A204.1 (cell line): Measurements from ENCODE around the gene RNF14.
"Not testable (repeated sequence)": the region's sequence is repeated elsewhere in the genome, so short reads cannot be mapped to it uniquely, and the experiment has no call there.

ENCODE experiments used
- FAIRE-seq: peaks from 2 replicates; lab custom pipeline; 2012; peaks lifted over from hg19 to GRCh38; lab: Jason Lieb, UNC

The RNF14 gene

DNA sequence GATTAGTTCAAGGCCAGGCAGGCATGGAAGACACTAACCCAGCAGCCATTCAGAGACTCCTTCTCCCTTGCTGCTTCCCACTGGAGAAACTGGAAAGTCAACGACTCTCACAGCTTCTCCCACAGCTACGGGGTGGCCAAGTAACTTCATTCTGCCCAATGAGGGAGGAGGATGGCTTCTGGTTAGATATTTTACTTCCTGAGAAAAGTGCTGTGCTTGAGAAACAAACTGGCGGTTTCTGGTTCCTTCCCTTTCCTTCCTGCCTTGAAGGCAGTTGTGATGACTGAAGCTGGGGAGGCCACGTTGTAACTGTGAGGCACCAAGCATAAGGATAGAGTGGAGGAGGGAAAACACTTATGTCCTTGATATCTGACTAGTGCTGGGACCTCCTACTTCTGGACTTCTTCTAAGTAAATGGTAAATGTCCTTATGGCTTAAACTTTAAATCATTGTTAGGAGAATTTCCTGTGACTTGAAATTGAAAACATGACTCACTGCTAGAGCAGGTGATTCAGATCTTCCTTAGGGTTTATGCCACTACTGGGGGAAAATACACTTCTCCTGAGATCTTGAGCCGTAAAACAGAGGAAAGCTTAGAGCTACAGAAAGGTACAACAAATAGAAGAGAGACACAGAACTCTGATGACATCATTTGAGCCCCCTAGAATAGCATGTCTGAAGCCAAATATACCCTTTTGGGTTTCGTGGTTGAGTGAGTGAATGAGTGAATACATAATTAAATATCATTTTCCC lies 47.1 kb downstream of the RNF14 start:
- FAIRE-seq: peak; percentile 77

DNA sequence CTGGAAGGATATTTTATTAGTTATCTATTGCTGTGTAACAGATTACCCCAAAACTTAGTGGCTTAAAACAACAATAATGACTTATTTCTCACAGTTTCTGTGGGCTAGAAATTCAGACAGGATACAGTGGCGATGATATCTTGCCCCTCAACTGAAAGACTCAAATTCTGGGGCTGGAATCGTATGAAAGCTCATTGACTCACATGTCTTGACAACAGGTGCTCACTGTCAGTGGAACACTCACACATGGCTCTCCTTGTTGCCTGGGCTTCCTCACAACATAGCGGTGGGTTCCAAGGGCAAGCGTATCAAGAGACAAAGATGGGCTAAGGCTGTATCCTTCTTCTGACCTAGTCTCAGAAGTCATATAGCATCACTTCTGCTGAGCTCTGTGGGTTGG lies 47.7 kb downstream of the RNF14 start:
- FAIRE-seq: no peak

DNA sequence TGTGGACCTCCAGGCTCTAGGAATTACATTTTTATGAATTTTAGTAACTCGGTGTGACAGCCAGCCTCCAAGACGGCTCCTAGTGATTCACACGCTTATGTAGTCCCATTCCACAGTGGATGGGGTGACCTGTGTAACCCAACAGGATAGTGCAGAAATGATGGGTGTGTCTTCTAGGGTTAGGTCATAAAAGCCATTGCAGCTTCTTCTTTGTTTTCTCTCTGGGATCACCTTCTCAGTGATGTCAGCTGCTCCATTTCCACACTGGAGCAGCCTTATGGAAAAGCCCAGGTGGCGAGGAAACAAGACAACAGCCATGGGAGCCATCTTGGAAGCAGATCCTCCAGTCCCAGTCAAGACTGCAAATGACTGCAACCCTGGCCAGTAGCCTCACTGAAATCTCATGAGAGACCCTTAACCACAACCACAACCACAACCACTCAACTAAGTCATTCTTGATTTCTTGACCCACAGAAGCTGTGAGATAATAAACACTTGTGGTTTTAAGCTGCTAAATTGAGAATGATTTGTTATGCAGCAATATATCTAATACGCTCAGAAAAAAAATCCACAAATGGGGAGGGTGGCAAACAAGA lies 49.0 kb downstream of the RNF14 start:
- FAIRE-seq: no peak

DNA sequence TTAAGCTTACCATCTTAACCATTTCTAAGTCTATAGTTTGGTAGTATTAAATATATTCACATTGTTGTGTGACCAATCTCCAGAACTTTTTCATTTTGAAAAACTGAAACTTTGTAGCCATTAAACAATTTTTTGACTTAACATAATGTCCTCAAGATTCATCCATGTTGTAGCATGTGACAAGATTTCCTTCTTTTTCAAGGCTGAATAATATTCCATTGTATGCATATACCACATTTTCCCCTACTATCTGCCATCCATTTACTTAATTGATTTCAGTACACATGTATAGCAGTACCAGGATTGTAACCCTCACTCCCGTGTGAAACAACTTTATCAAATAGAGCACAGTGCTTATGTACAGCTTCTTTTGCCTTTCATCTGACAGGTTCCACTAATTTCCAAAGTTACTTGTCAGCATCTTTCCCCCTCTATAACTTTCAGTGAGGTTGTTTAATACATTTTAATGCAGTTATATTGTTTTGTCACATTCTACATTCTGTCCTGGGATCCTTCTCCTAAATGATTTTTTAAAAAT lies 51.3 kb downstream of the RNF14 start:
- FAIRE-seq: no peak

DNA sequence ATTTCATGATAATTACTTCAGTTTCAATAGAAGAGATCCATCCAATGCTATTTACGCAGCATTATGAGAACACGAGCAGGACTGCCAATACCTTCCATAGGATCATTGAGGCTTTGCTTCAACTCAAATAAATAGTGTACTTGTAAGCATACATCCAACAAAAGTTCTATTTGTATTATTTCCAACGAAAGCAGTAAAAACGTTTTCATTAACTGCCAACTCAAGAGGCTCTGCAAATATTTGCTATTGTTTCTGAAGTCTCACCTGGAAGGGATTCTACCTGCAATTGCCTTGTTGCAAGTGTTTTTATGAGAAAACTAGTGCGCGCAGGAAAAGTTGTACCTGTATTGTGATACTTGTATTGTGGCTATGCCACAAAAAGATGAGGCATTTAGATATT lies 54.9 kb downstream of the RNF14 start:
- FAIRE-seq: no peak

DNA sequence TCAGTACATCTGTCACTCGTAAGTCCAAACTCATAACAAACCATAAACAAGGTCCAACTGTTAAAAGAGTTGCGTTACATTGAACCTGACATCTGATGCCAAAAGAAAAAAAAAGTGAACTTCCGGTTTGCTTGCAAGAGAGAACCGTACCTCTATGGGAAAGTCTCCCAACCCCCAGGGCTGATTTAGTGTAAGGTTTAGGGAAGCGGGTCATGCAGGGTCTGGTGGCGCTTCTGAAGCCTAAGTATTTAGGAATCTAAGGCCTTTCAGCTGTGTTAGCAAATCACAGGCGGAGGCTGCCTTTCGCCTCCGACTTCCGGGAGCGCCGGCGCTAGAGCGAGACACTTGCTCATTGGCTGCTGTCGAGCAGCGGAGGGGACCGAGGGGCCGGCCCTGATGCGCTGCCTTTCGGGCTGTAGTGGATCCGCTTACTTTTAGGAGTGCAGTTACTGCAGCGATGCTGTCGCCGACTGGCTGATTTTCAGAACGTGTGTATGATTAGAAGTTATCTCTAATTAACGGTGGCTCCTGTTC lies 55.9 kb downstream of the RNF14 start:
- peak; percentile 98 for FAIRE-seq

DNA sequence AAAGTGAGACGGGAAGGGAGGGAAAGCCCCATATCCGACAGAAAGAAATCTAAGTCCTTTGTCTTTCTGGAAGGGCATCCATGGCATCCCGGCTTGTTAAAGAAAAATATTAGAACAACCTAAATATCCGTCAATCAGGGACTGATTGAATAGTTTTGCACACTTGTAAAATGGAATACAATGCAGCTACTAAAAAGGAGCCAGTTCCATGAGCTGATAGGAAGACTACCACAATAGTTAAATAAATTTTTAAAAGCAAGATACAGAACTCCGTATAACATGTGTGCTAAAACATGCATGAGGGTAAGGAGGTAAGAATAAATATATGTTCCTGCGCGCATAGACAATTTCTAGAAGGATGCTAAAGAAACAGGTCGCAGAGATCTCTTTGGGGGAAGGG lies 56.7 kb downstream of the RNF14 start:
- FAIRE-seq: no peak

DNA sequence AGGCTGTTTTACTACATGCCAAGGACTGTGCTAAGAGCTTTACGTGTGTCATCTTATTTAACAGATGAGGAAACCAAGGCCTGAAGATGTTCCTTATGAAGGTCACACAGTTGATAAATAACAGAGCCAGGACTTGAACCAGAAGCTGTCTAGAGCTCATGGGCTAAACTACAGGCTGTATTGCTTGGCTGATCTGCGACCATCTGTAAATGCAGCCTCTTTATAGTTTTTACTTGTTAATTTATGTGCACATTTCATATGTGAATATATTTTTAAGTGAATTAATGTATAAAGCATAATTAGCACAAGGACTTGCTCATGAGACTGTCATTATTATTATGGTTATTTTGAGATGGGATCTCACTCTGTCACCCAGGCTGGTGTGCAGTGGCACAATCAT lies 63.2 kb downstream of the RNF14 start:
- FAIRE-seq: no peak

DNA sequence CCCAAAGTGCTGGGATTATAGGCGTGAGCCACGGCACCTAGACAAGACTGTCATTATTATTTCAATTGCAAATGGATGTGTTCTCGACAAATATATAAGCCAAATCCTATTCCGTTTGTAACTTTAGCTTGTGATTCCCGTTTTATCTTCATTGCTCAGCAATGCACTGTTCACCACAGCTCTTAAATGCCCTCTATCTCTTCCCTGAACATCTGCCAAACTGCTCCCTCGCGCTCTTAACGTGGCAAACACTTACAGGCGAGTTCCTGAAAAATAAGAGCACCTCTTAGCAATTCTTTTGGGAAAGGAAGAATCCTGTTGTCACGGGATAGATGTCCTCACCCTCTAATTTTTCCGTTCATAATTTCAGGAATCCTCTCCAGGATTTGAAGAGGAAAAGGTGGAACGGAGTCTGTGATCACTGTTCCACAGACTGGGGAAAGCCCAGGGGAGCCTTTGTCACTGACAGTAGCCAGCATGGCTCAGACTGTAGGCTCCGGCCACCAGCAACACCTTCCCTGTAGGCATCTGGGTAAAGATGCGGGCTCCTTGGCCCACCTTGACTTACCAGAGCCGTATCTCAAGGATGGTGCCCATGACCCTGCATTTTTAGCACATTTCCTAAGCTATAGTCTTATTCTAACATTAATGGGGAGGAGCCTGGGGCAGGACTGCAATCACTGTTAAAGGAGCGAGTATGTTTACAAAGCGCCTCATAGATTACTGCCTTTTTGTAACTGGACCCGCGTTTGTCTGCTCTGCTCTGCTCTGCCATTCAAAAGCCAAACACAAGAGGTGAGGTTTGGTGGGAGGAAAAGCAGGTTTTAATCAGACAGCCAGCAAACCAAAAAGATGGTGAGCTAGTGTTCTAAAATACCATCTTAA lies 64.1 kb downstream of the RNF14 start:
- FAIRE-seq: no peak

DNA sequence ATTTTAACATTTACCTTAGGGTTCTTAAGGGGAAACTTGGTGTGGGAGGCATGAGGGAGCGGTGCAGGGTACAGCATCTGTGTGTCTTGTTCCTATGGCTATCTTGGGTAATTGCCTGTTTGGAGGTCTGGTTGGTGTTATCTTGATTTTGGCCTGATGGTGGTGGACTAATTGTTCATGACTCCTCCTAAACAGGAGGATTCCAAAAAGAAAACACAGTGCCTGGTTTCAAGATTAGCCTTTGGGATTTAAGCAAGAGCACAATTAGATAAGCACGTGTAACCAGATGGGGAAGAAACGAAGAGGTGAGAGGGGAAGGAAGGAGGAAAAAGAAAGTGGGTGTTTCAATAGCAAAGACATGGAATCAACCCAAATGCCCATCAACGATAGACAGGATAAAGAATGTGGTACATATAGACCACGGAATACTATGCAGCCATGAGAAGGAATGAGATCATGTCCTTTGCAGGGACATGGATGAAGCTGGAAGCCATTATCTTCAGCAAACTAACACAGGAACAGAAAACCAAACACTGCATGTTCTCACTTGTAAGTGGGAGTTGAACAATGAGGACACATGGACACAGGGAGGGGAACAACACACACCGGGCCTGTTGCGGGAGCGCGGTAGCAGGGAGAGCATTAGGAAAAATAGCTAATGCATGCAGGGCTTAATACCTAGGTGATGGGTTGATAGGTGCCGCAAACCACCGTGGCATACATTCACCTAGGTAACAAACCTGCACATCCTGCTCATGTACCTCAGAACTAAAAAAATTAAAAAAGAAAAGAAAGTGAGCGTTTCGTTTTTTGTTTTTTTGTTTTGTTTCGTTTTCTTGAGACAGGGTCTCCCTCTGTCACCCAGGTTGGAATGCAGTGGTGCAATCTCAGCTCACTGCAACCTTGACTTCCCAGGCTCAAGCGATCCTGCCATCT lies 65.0 kb downstream of the RNF14 start:
- FAIRE-seq: not testable (repeated sequence)

DNA sequence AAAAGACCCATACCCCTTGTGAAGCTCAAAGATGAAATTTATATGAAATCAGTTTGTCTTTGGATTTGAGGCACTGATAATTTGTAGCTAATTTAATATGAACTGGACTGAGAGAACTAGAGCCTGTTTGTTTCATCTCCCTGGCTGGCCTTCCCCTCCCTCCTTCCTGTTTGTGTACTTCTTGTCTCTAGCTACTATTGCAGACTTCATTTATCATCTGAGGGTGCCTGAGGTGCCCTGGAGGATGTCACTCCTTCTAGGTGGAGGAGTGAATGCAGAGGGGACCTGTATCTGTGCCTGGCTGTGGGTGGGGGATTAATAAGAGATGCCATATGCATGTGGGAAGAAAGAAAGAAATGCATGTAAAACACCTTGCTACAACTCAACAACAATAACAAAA lies 66.1 kb downstream of the RNF14 start:
- FAIRE-seq: no peak

DNA sequence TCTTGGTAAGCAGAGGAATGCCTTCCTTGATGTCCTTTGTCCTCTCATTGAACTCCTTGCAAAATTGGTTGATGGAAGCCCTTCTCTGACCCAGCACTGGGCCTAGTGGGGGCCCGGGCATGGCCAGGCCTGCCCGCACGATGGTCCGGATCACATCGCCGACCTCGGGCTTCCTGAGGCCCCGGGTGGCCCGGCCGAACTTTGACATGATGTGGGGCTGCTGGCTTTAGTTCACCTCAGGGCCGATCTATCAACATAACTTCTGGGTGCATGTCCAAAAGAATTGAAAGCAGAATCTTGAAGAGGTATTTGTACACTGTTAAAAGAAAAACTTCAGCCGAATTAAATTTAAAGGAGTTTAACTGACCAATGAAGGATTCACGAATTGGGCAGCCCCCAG lies 68.0 kb downstream of the RNF14 start:
- FAIRE-seq: no peak

DNA sequence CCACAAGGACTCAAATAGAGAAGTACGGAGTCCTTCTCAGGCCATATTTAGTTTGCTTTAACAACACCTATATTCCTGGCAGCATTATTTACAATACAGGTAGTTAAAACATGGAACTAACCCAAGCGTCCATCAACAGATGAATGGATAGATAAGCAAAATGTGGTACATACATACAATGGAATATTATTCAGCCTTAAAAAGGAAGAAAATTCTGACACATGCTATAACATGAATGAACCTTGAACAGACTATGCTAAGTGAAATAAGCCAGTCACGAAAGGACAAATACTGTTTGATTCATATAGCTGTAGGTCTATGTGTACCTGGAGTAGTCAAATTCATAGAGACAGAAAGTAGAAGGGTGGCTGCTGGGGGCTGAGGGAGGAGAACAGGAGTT lies 68.7 kb downstream of the RNF14 start:
- not testable (repeated sequence) for FAIRE-seq

DNA sequence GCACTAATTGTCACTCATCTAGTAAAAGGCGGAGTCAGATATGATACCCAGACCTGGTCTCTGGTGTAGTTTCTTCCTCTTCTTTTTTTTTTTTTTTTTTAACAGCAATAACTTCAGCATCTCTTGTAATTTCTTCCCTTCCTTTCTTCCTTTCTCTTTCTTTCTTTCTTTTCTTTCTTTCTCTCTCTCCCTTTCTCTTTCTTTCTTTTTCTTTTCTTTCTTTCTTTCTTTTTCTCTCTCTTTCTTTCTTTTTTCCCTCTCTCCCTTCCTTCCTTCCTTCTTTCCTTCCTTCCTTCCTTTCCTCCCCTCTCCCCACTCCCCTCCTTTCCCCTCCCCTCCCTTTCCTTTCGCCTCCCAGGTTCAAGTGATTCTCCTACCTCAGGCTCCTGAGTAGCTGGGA lies 69.8 kb downstream of the RNF14 start:
- no peak for FAIRE-seq
